Stomach (tissue), 4 donors: ENCODE measurements around the gene MUS81.

ENCODE experiments used
- CTCF ChIP-seq, 7 experiments: fragments of 450-650 bp in 4 of 7; fragments of 200-600 bp in 3 of 7; sonication (generic) in 3 of 7; IDR thresholded peaks; one replicate each; pipeline ENCODE4 v1.5.1; 2016 to 2019; ENCODE audit warnings: antibody characterized with exemption in 7 of 7, control low read depth in 2 of 7, mild to moderate bottlenecking in 1 of 7
- POLR2A ChIP-seq, 4 donors: fragments of 450-650 bp; IDR thresholded peaks; one replicate each; pipeline ENCODE4 v1.6.1; 2016; ENCODE audit warnings: antibody characterized with exemption in 4 of 4, control low read depth in 2 of 4, mild to moderate bottlenecking in 1 of 4, moderate library complexity in 1 of 4

- TF ChIP-seq CTCF (IDR thresholded peaks at IDR 0.05): no peak
- no peak for TF ChIP-seq POLR2A (IDR thresholded peaks at IDR 0.05)
These were observed 18.1 kb upstream of the MUS81 start for GRCh38 chr11:65842144-65842543.
